HL-60 (cell line): ENCODE data around the gene CLEC9A.

Experiments
- DNase-seq, 2 experiments: peaks; one replicate each; pipeline ENCODE4 v3.0.0-alpha.2; 2010 to 2020; ENCODE audit warnings: low read depth in 1 of 2, low spot score in 1 of 2
- H3K27ac ChIP-seq: fragments of 250-450 bp; sonication (Bioruptor Pico); replicated peaks from 2 replicates; pipeline ENCODE4 v1.5.1; 2020; ENCODE audit warnings: mild to moderate bottlenecking, moderate library complexity
- H3K27me3 ChIP-seq: fragments of 250-450 bp; sonication (Bioruptor Pico); 2 replicates; pipeline ENCODE4 v1.5.1; 2021; ENCODE audit warnings: mild to moderate bottlenecking, moderate library complexity; ENCODE audit not compliant: insufficient read depth, poor library complexity, severe bottlenecking
- H3K4me3 ChIP-seq: replicated peaks from 2 replicates; pipeline ENCODE4 v1.5.1; 2011; ENCODE audit warnings: mild to moderate bottlenecking, control low read depth, low read length; ENCODE audit not compliant: insufficient read depth
- CTCF ChIP-seq: IDR thresholded peaks from one replicate; pipeline ENCODE4 v1.5.1; 2011; ENCODE audit warnings: low read length, control low read depth, inconsistent platforms; ENCODE audit not compliant: insufficient read depth
- GABPA ChIP-seq: IDR thresholded peaks from 2 replicates; pipeline ENCODE4 v1.6.1; 2012; ENCODE audit warnings: low read depth
- POLR2AphosphoS5 ChIP-seq: IDR thresholded peaks from 2 replicates; pipeline ENCODE4 v1.6.1; 2012; ENCODE audit warnings: low read depth
- REST ChIP-seq: IDR thresholded peaks from 2 replicates; pipeline ENCODE4 v1.6.1; 2012; ENCODE audit warnings: low read depth; ENCODE audit not compliant: insufficient replicate concordance
- SPI1 ChIP-seq: IDR thresholded peaks from 2 replicates; pipeline ENCODE4 v1.6.1; 2012; ENCODE audit warnings: low read depth, mild to moderate bottlenecking, borderline replicate concordance

The CLEC9A gene

GRCh38 chr12:10065241-10065640 is 34.8 kb downstream of the CLEC9A start:
- H3K27ac ChIP-seq = peak overlapping the region; percentile 15
- DNase-seq = no peak
- no peak overlapping the region for H3K4me3 ChIP-seq
- H3K27me3 ChIP-seq = no peaks in the 10 kb centered on the region
- no peak for TF ChIP-seq REST
- no peak for TF ChIP-seq POLR2AphosphoS5
- no peak for TF ChIP-seq GABPA
- no peak for TF ChIP-seq SPI1
- TF ChIP-seq CTCF = no peak

GRCh38 chr12:10067264-10067663 is 36.8 kb downstream of the CLEC9A start:
- TF ChIP-seq GABPA (no peak), POLR2AphosphoS5 (no peak), SPI1 (no peak), CTCF (no peak), REST (no peak)
- Histone ChIP-seq H3K4me3 (no peak overlapping the region), H3K27ac (peak overlapping the region; percentile 95), H3K27me3 (no peaks in the 10 kb centered on the region)
- DNase-seq = no peak

GRCh38 chr12:10067942-10068341 is 37.5 kb downstream of the CLEC9A start:
- TF ChIP-seq SPI1 (no peak), CTCF (no peak)
- H3K4me3 ChIP-seq = no peak overlapping the region
- no peak for DNase-seq
- no peaks in the 10 kb centered on the region for H3K27me3 ChIP-seq
- H3K27ac ChIP-seq = peak overlapping the region; percentile 95

GRCh38 chr12:10068644-10069043 is 38.2 kb downstream of the CLEC9A start:
- Histone ChIP-seq H3K4me3 (no peak overlapping the region), H3K27ac (peak overlapping the region; percentile 95), H3K27me3 (no peaks in the 10 kb centered on the region)
- TF ChIP-seq GABPA (no peak), SPI1 (peak; percentile 80)
- DNase-seq = peak; percentile 68 to 72
